Neutrophil (primary cell): ENCODE measurements around the gene PCDHGB6.
A peak's percentile ranks its signal among the peaks of the same experiment; 100 is the strongest.
"Not testable (repeated sequence)": the region's sequence is repeated elsewhere in the genome, so short reads cannot be mapped to it uniquely, and the experiment has no call there.

Source experiments
- H3K27ac ChIP-seq: fragments of 200-600 bp; sonication (generic); 2 replicates; pipeline ENCODE4 v1.5.1; 2016; ENCODE audit warnings: mild to moderate bottlenecking, moderate library complexity
- H3K27me3 ChIP-seq: fragments of 200-600 bp; sonication (generic); 2 replicates; pipeline ENCODE4 v1.6.0; 2016; ENCODE audit warnings: mild to moderate bottlenecking
- H3K36me3 ChIP-seq: fragments of 200-600 bp; sonication (generic); 2 replicates; pipeline ENCODE4 v1.5.1; 2017
- H3K4me1 ChIP-seq, 2 experiments: fragments of 200-600 bp in 1 of 2; sonication (generic) in 1 of 2; 1 replicate in 1 of 2; 2 replicates in 1 of 2; pipeline versions ENCODE4 v1.5.1 to v1.6.1; 2013 to 2016; ENCODE audit warnings: low read depth in 1 of 2, low read length in 1 of 2, mild to moderate bottlenecking in 1 of 2, moderate library complexity in 1 of 2; ENCODE audit not compliant: control insufficient read depth in 1 of 2, insufficient read depth in 1 of 2
- H3K4me3 ChIP-seq, 2 experiments: fragments of 200-600 bp in 1 of 2; sonication (generic) in 1 of 2; 1 replicate in 1 of 2; 2 replicates in 1 of 2; pipeline ENCODE4 v1.5.1; 2013 to 2016; ENCODE audit warnings: low read depth in 1 of 2, low read length in 1 of 2, mild to moderate bottlenecking in 1 of 2, moderate library complexity in 1 of 2
- H3K9me3 ChIP-seq: fragments of 200-600 bp; sonication (generic); 2 replicates; pipeline ENCODE4 v1.5.1; 2016
- TF ChIP-seq, protein P1 (sequence below): fragments of 200-600 bp; sonication (generic); IDR thresholded peaks from 2 replicates; pipeline ENCODE4 v1.5.1; 2016; ENCODE audit warnings: antibody characterized with exemption

The PCDHGB6 gene

DNA sequence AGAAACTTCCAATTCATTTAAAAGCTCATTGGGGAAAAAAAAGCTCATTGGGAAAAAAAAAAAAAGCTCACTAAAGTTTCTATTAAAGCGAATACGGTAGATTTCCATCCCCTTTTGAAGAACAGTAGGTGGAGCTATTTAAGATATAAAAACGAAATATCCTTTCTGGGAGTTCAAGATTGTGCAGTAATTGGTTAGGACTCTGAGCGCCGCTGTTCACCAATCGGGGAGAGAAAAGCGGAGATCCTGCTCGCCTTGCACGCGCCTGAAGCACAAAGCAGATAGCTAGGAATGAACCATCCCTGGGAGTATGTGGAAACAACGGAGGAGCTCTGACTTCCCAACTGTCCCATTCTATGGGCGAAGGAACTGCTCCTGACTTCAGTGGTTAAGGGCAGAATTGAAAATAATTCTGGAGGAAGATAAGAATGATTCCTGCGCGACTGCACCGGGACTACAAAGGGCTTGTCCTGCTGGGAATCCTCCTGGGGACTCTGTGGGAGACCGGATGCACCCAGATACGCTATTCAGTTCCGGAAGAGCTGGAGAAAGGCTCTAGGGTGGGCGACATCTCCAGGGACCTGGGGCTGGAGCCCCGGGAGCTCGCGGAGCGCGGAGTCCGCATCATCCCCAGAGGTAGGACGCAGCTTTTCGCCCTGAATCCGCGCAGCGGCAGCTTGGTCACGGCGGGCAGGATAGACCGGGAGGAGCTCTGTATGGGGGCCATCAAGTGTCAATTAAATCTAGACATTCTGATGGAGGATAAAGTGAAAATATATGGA is 22.7 kb downstream of the PCDHGB6 start, which contains the start of gene PCDHGA12:
PCDHGA12 (plus strand) TSS at position 176 of the 782 bp plus-strand sequence; CDS start at position 429, 253 bp downstream.
- Histone ChIP-seq H3K4me3 (peak within 1 kb of the TSS; percentile 17 to 26), H3K36me3 (no peaks in the 10 kb centered on the region), H3K27me3 (peaks cover 100% of the 10 kb centered on the region), H3K9me3 (peaks cover 16% of the 10 kb centered on the region), H3K27ac (no peak within 1 kb of the TSS), H3K4me1 (peaks cover 11 to 13% of the 10 kb centered on the region in 2 experiments)
- TF ChIP-seq, protein P1, sequence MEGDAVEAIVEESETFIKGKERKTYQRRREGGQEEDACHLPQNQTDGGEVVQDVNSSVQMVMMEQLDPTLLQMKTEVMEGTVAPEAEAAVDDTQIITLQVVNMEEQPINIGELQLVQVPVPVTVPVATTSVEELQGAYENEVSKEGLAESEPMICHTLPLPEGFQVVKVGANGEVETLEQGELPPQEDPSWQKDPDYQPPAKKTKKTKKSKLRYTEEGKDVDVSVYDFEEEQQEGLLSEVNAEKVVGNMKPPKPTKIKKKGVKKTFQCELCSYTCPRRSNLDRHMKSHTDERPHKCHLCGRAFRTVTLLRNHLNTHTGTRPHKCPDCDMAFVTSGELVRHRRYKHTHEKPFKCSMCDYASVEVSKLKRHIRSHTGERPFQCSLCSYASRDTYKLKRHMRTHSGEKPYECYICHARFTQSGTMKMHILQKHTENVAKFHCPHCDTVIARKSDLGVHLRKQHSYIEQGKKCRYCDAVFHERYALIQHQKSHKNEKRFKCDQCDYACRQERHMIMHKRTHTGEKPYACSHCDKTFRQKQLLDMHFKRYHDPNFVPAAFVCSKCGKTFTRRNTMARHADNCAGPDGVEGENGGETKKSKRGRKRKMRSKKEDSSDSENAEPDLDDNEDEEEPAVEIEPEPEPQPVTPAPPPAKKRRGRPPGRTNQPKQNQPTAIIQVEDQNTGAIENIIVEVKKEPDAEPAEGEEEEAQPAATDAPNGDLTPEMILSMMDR, result no peak

DNA sequence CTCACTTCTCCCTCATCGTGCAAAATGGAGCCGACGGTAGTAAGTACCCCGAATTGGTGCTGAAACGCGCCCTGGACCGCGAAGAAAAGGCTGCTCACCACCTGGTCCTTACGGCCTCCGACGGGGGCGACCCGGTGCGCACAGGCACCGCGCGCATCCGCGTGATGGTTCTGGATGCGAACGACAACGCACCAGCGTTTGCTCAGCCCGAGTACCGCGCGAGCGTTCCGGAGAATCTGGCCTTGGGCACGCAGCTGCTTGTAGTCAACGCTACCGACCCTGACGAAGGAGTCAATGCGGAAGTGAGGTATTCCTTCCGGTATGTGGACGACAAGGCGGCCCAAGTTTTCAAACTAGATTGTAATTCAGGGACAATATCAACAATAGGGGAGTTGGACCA is 23.5 kb downstream of the PCDHGB6 start:
- H3K4me3 ChIP-seq, result peak overlapping the region; percentile 17 to 26
- H3K9me3 ChIP-seq, result peaks cover 16% of the 10 kb centered on the region
- TF ChIP-seq, protein P1, result no peak
- H3K27me3 ChIP-seq, result peaks cover 100% of the 10 kb centered on the region
- H3K4me1 ChIP-seq, result peaks cover 11 to 13% of the 10 kb centered on the region in 2 experiments
- H3K27ac ChIP-seq, result no peak overlapping the region
- H3K36me3 ChIP-seq, result no peaks in the 10 kb centered on the region

DNA sequence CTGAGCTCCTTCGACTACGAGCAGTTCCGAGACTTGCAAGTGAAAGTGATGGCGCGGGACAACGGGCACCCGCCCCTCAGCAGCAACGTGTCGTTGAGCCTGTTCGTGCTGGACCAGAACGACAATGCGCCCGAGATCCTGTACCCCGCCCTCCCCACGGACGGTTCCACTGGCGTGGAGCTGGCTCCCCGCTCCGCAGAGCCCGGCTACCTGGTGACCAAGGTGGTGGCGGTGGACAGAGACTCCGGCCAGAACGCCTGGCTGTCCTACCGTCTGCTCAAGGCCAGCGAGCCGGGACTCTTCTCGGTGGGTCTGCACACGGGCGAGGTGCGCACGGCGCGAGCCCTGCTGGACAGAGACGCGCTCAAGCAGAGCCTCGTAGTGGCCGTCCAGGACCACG is 24.5 kb downstream of the PCDHGB6 start:
- not testable (repeated sequence) for H3K4me3 ChIP-seq, H3K27ac ChIP-seq, H3K36me3 ChIP-seq
- H3K9me3 ChIP-seq, result peaks cover 16% of the 10 kb centered on the region
- H3K4me1 ChIP-seq, result peaks cover 11 to 13% of the 10 kb centered on the region in 2 experiments
- peaks cover 100% of the 10 kb centered on the region for H3K27me3 ChIP-seq

DNA sequence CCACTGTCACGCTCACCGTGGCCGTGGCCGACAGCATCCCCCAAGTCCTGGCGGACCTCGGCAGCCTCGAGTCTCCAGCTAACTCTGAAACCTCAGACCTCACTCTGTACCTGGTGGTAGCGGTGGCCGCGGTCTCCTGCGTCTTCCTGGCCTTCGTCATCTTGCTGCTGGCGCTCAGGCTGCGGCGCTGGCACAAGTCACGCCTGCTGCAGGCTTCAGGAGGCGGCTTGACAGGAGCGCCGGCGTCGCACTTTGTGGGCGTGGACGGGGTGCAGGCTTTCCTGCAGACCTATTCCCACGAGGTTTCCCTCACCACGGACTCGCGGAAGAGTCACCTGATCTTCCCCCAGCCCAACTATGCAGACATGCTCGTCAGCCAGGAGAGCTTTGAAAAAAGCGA is 24.9 kb downstream of the PCDHGB6 start:
- H3K4me3 ChIP-seq, H3K27ac ChIP-seq, H3K36me3 ChIP-seq: not testable (repeated sequence)
- Histone ChIP-seq H3K27me3 (peaks cover 100% of the 10 kb centered on the region), H3K4me1 (peaks cover 11 to 13% of the 10 kb centered on the region in 2 experiments), H3K9me3 (peaks cover 16% of the 10 kb centered on the region)

DNA sequence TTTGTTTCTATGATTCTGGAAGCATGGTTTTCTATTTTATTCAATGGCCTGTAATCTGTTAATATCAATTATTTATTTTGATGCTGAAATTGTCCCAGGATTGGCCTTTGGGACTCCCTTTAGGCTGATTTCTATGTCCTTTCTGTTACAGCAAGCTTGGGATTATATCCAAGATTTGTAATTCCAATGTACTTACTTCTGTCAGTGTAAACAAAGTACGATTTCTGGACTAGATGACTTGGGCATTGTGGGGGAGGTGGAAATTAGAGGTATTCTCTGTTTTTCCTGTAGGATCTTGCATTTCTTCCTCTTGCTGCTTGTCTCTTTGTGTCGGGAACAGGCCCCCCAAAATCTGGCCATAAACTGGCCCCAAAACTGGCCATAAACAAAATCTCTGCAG is 26.2 kb downstream of the PCDHGB6 start:
- no peaks in the 10 kb centered on the region for H3K36me3 ChIP-seq
- TF ChIP-seq, protein P1, result no peak
- H3K27me3 ChIP-seq, result peaks cover 98% of the 10 kb centered on the region
- peaks cover 11 to 13% of the 10 kb centered on the region in 2 experiments for H3K4me1 ChIP-seq
- peaks cover 16% of the 10 kb centered on the region for H3K9me3 ChIP-seq
- H3K27ac ChIP-seq, result no peak overlapping the region
- no peak overlapping the region for H3K4me3 ChIP-seq

DNA sequence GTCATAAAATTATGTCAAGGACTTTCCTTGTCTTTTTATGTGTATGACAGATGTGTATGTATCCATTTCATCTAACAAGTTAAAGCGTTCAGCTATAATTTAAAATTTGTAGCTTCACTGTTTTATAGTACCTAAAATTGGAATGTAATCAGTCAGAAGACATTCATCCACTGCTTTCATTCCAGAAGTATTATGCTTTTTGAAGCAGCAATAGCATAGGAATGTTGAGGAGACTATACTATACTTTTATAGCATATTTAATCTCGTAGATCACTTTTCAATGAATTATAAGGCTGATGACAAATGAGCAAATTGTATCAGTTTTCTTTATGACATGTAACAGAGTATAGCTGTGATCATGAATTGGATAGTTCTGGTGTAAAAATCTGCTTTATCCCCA is 29.4 kb downstream of the PCDHGB6 start:
- H3K4me1 ChIP-seq, result no peaks in the 10 kb centered on the region
- no peak overlapping the region for H3K27ac ChIP-seq
- no peak overlapping the region for H3K4me3 ChIP-seq
- H3K9me3 ChIP-seq, result peaks cover under 1% of the 10 kb centered on the region
- peaks cover 90% of the 10 kb centered on the region for H3K27me3 ChIP-seq
- H3K36me3 ChIP-seq, result no peaks in the 10 kb centered on the region
- TF ChIP-seq, protein P1, result no peak
